CD8-positive, alpha-beta memory T cell (primary cell): ENCODE results near the gene TRIM65. TPM values are rescaled to one million over a fixed set of nuclear protein-coding genes. Genes with fewer than 3 reads are reported as not detected.
A peak's percentile ranks its signal among the peaks of the same experiment; 100 is the strongest.

Source experiments
- CTCF ChIA-PET: fragments of 350-600 bp; sonication (Branson Sonifier 250); formaldehyde crosslinking; loops from one replicate; lab custom pipeline; 2021; ENCODE audit warnings: antibody characterized with exemption; lab: Charles Lee
- POLR2A ChIA-PET: fragments of 350-600 bp; sonication (Branson Sonifier 250); formaldehyde crosslinking; loops from one replicate; lab custom pipeline; 2021; ENCODE audit warnings: antibody characterized with exemption; lab: Charles Lee
- DNase-seq, 5 donors: peaks; one replicate each; pipeline versions ENCODE4 v3.0.0 to v3.0.0-alpha.2; 2020 to 2022; ENCODE audit warnings: mixed read lengths in 1 of 5
- H3K27ac ChIP-seq: one replicate; pipeline ENCODE4 v1.7.0; 2013; ENCODE audit warnings: low read depth, mild to moderate bottlenecking, low read length, moderate library complexity
- H3K27me3 ChIP-seq: 2 replicates; pipeline ENCODE4 v1.7.0; 2013; ENCODE audit warnings: low read length, mild to moderate bottlenecking; ENCODE audit not compliant: insufficient read depth, poor library complexity, severe bottlenecking
- H3K36me3 ChIP-seq: 2 replicates; pipeline ENCODE4 v1.7.0; 2013; ENCODE audit warnings: mild to moderate bottlenecking, low read length, moderate library complexity; ENCODE audit not compliant: insufficient read depth
- H3K4me1 ChIP-seq: 2 replicates; pipeline ENCODE4 v1.7.0; 2013; ENCODE audit warnings: mild to moderate bottlenecking, low read length, moderate library complexity; ENCODE audit not compliant: insufficient read depth
- H3K4me3 ChIP-seq: 2 replicates; pipeline ENCODE4 v1.7.0; 2013; ENCODE audit warnings: mild to moderate bottlenecking, low read length
- H3K9me3 ChIP-seq: 2 replicates; pipeline ENCODE4 v1.7.0; 2013; ENCODE audit warnings: mild to moderate bottlenecking, low read length
- H3K27ac Mint-ChIP-seq, 8 donors: one replicate each; pipeline ENCODE4 v1.8.0; 2020 to 2021; ENCODE audit warnings: mixed read lengths in 8 of 8, mild to moderate bottlenecking in 6 of 8, inconsistent platforms in 3 of 8, moderate library complexity in 3 of 8
- H3K27me3 Mint-ChIP-seq, 2 donors: one replicate each; pipeline ENCODE4 v1.8.0; 2020 to 2021; ENCODE audit warnings: mixed read lengths in 2 of 2, mild to moderate bottlenecking in 1 of 2, moderate library complexity in 1 of 2
- H3K36me3 Mint-ChIP-seq, 3 donors: one replicate each; pipeline ENCODE4 v1.8.0; 2020 to 2021; ENCODE audit warnings: mixed read lengths in 3 of 3, inconsistent platforms in 1 of 3, mild to moderate bottlenecking in 1 of 3
- H3K4me1 Mint-ChIP-seq, 3 donors: one replicate each; pipeline ENCODE4 v1.8.0; 2020 to 2021; ENCODE audit warnings: mixed read lengths in 3 of 3, inconsistent platforms in 1 of 3, mild to moderate bottlenecking in 1 of 3
- H3K4me3 Mint-ChIP-seq, 7 donors: one replicate each; pipeline ENCODE4 v1.8.0; 2020 to 2021; ENCODE audit warnings: mixed read lengths in 7 of 7, mild to moderate bottlenecking in 6 of 7, moderate library complexity in 4 of 7, inconsistent platforms in 2 of 7
- H3K9me3 Mint-ChIP-seq, 5 donors: one replicate each; pipeline ENCODE4 v1.8.0; 2020 to 2022; ENCODE audit warnings: mixed read lengths in 5 of 5, mild to moderate bottlenecking in 3 of 5, moderate library complexity in 2 of 5, inconsistent platforms in 1 of 5
- polyA plus RNA-seq: library from polyadenylated mRNA; unstranded; fragments of 300-500 nt; fragmentation: Illumina TruSeq; gene quantifications from one replicate; pipeline ENCODE4 v1.2.3, GENCODE V29; 2021
- total RNA-seq, 2 experiments: library from RNA; stranded (reverse); gene quantifications; one replicate each; pipeline ENCODE4 v1.2.3, GENCODE V29; 2021

TRIM65 gene
- total and polyA plus RNA-seq, 3 experiments from 2014 or later, result 28.1 to 35.4 (median 34.9) TPM

DNA sequence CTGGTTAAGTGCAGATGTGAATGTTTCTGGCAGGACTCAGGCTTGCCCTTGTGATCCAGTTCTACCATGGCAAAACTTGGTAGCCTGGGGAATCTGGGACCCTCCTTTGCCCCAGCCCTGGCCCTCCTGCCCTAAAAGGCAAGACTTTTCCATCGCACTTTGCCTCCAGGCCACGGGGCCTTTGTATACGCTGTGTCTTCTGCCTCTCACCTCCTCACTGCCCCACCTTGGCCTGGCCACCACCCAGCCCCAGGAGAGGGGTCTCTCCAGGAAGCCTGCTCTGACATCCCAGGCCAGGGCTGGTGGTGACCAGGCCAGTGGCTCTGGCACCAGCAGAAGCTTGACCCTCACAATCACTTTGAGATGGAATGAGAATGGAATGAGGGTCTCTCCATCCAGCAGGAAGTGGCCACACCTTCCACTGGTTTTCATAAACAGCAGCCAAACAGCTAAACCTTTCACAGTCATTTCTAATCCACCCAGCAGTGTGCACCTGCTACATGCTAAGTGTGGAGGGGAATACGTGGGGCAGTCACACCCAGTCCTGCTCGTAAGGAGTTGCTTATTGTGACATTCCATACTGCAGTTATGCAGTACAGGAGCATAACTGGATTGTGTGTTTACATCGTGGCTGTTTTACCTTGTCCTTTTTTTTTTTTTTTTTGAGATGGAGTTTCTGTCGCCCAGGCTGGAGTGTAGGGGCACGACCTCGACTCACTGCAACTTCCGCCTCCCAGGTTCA lies 9.6 kb upstream of the TRIM65 start:
- Mint-ChIP-seq H3K4me3 (peak overlapping the region; percentile 32 to 60 (median 44)), H3K36me3 (peaks cover 0 to 19% (median 0%) of the 10 kb centered on the region in 3 donors), H3K9me3 (no peaks in the 10 kb centered on the region), H3K27me3 (peaks cover 0 to 2% of the 10 kb centered on the region in 2 donors), H3K4me1 (peaks cover 3 to 14% (median 5%) of the 10 kb centered on the region in 3 donors), H3K27ac (peak overlapping the region in 6 of 8 donors; percentile 31 to 92 (median 67))
- H3K27me3 ChIP-seq, result no peaks in the 10 kb centered on the region
- DNase-seq, result no peak
- H3K4me1 ChIP-seq, result peaks cover 13% of the 10 kb centered on the region
- no peak overlapping the region for H3K4me3 ChIP-seq
- ChIA-PET CTCF (interaction anchor here (0.9 to 4.6 kb wide), 12 partner anchors 13 to 158 kb away, joined by 3 to 28 read pairs (median 8); partner anchors contain the start of gene WBP2), POLR2A (interaction anchor here (0.6 to 1.3 kb wide), 4 partner anchors 11 to 373 kb away, joined by 3 to 10 read pairs (median 4); no protein-coding TSS in a partner anchor)
- H3K9me3 ChIP-seq, result no peaks in the 10 kb centered on the region
- H3K27ac ChIP-seq, result no peak overlapping the region
- H3K36me3 ChIP-seq, result peaks cover 8% of the 10 kb centered on the region

DNA sequence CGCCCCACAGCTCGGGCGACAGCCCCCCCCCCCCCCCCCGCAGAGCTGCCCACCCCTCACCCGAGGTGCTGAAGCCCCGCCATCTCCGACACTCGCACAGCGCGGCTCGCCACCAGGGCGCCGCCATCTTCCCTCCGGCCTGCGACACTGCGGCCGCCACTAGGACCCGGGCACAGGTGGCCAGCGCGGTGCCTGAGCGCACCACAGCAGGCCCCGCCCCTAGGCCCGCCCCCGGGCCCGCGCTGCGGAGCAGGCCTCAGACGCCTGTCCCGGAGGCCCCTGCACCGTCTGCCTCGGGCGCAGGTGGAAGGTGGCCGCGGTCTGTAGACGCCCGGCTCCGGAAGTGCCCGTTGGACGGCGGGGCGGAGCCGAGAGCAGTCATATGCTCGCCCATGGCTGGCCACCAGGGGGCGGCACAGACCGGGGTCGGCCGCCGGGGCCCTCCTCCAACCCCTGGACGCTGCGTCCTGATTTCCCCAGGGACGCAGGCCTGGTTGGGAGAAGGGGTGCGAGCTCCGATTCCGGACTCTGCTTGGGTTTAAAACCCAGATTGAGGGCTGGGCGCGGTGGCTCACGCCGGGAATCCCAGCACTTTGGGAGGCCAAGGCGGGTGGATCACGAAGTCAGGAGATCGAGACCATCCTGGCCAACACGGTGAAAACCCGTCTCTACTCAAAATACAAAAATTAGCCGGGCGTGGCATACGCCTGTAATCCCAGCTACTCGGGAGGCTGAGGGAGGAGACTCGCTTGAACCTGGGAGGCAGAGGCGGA lies 8.2 kb upstream of the TRIM65 start, which contains the start of gene MRPL38:
TSS of gene MRPL38 (minus strand) at position 136 of the 773 bp plus-strand sequence. CDS start at position 127, 9 bp downstream.
- ChIA-PET CTCF (interaction anchor here (0.7 to 4.6 kb wide), 23 partner anchors 8 to 393 kb away, joined by 3 to 28 read pairs (median 4); partner anchors contain the start of genes CDK3, TRIM47, TRIM65 and WBP2), POLR2A (interaction anchor here (1.1 to 2.0 kb wide), 7 partner anchors 9 to 140 kb away, joined by 3 to 6 read pairs (median 4); partner anchors contain the start of genes FBF1 and GALK1)
- Mint-ChIP-seq H3K4me1 (peaks cover 3 to 14% (median 5%) of the 10 kb centered on the region in 3 donors), H3K9me3 (no peaks in the 10 kb centered on the region), H3K27ac (peak within 1 kb of the TSS; percentile 84 to 97 (median 91)), H3K36me3 (peaks cover 0 to 28% (median 0%) of the 10 kb centered on the region in 3 donors), H3K4me3 (peak within 1 kb of the TSS; percentile 81 to 94 (median 88)), H3K27me3 (peaks cover 0 to 2% of the 10 kb centered on the region in 2 donors)
- Histone ChIP-seq H3K4me3 (peak within 1 kb of the TSS; percentile 64), H3K27ac (peak within 1 kb of the TSS; percentile 69), H3K27me3 (no peaks in the 10 kb centered on the region), H3K4me1 (peaks cover 13% of the 10 kb centered on the region), H3K36me3 (peaks cover 12% of the 10 kb centered on the region), H3K9me3 (no peaks in the 10 kb centered on the region)
- peak; percentile 86 to 97 (median 94) for DNase-seq

DNA sequence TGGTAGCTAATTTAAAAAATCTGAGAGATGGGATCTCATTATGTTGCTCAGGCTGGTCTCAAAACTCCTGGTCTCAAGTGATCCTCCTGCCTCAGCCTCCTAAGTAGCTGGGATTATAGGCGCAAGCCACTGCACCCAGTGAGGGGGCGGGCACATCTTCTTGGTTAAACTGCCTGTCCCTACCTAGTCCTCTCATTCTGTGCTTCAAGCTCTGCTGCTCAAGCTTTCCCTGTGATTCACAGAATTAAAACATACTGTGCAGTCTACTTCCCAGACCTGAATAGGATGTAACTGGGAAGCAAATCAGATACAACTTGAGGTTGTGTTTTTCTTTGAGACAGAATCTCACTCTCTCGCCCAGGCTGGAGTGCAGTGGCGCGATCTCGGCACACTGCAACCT lies 5.7 kb upstream of the TRIM65 start:
- H3K4me1 ChIP-seq, result peaks cover 13% of the 10 kb centered on the region
- ChIA-PET CTCF (interaction anchor here (1.2 to 4.6 kb wide), 4 partner anchors 12 to 103 kb away, joined by 3 to 28 read pairs (median 16); no protein-coding TSS in a partner anchor), POLR2A (no interaction called here)
- peaks cover 0 to 52% (median 2%) of the 10 kb centered on the region in 3 donors for H3K36me3 Mint-ChIP-seq
- H3K4me1 Mint-ChIP-seq, result peaks cover 8 to 18% (median 10%) of the 10 kb centered on the region in 3 donors
- H3K27ac Mint-ChIP-seq, result peak overlapping the region in 2 of 8 donors; percentile 10 to 42
- peak overlapping the region in 1 of 7 donors; percentile 88 for H3K4me3 Mint-ChIP-seq
- DNase-seq, result no peak
- no peak overlapping the region for H3K27ac ChIP-seq
- no peak overlapping the region for H3K4me3 ChIP-seq
- no peaks in the 10 kb centered on the region for H3K27me3 ChIP-seq
- H3K9me3 Mint-ChIP-seq, result no peaks in the 10 kb centered on the region
- H3K9me3 ChIP-seq, result no peaks in the 10 kb centered on the region
- peaks cover 12% of the 10 kb centered on the region for H3K36me3 ChIP-seq
- H3K27me3 Mint-ChIP-seq, result no peaks in the 10 kb centered on the region

DNA sequence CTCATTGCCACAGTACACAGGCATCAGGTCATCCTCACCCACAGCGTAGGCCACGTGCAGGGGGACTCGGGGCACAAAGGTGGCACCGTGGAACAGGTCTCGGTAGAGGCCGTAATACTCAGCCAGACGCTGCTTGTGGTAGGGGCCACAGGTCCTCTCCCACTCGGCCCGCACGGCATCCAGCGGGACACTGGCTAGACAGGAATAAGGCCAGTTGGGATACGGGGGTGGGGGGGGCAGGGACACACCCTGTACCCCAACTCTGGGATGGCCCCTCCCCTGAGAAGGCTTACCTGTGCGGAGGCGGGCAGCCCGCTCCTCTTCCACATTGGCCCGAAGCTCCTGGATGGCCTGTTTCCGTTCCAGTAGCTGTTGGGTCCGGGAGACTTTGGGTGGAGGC lies 5.0 kb upstream of the TRIM65 start:
- Mint-ChIP-seq H3K4me1 (peaks cover 9 to 22% (median 12%) of the 10 kb centered on the region in 3 donors), H3K9me3 (no peaks in the 10 kb centered on the region), H3K27me3 (no peaks in the 10 kb centered on the region), H3K36me3 (peaks cover 0 to 53% (median 2%) of the 10 kb centered on the region in 3 donors), H3K27ac (peak overlapping the region in 2 of 8 donors; percentile 27 to 42), H3K4me3 (peak overlapping the region in 2 of 7 donors; percentile 42 to 61)
- POLR2A ChIA-PET, result no interaction called here
- H3K4me1 ChIP-seq, result peaks cover 13% of the 10 kb centered on the region
- no peak for DNase-seq
- no peak overlapping the region for H3K4me3 ChIP-seq
- H3K27me3 ChIP-seq, result no peaks in the 10 kb centered on the region
- peaks cover 12% of the 10 kb centered on the region for H3K36me3 ChIP-seq
- no peaks in the 10 kb centered on the region for H3K9me3 ChIP-seq
- no peak overlapping the region for H3K27ac ChIP-seq
- CTCF ChIA-PET, result interaction anchor here (1.6 to 6.2 kb wide), 3 partner anchors 25 to 54 kb away, joined by 3 to 51 read pairs (median 27); no protein-coding TSS in a partner anchor

- Mint-ChIP-seq H3K36me3 (peaks cover 0 to 53% (median 2%) of the 10 kb centered on the region in 3 donors), H3K27ac (no peak overlapping the region), H3K4me1 (peaks cover 10 to 18% (median 13%) of the 10 kb centered on the region in 3 donors), H3K27me3 (no peaks in the 10 kb centered on the region), H3K9me3 (no peaks in the 10 kb centered on the region), H3K4me3 (peak overlapping the region in 2 of 7 donors; percentile 42 to 61)
- Histone ChIP-seq H3K27ac (no peak overlapping the region), H3K27me3 (no peaks in the 10 kb centered on the region), H3K9me3 (no peaks in the 10 kb centered on the region), H3K4me1 (peaks cover 10% of the 10 kb centered on the region), H3K36me3 (peaks cover 12% of the 10 kb centered on the region), H3K4me3 (no peak overlapping the region)
- POLR2A ChIA-PET, result interaction anchor here (1.0 kb wide), 1 partner anchor 45 kb away, joined by 4 read pairs; no protein-coding TSS in a partner anchor
- CTCF ChIA-PET, result interaction anchor here (0.9 to 6.2 kb wide), 2 partner anchors 28 to 39 kb away, joined by 4 to 51 read pairs; no protein-coding TSS in a partner anchor
- no peak for DNase-seq
These were observed 4.2 kb upstream of the TRIM65 start for GRCh38 chr17:75900691-75901533.

DNA sequence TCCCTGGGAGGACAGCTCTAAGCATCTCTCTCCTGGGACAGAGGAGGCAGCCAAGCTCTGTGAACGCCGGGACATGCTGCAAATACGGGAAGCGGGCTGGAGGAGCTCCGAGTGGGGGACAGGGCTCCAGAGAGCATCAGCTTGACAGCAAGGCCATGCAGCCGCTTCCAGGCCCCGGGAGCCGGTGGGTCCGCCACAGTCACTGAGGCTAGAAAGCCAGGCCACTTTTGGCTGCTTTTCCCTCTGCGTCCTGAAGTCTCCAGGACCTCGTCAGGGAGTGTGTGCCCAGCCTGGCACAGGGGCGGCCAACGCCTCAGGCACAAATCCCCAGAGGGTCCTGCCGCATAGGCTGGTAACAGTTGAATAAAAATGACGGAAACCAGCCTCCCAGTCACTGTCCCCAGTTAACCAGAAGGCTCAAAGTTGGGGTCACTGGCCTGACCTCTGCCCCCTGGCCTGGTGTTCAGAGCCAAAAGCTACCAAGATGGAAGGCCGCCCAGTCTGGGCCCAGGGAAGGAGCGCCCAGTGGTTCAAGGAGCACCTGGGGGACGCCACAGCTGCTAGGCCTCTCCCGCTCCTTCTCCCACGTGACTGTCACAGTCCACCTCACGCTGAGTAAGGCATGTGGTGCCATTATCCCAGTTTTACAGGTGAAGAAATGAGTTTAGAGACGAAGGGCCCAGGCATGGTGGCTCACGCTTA lies 3.2 kb upstream of the TRIM65 start:
- H3K9me3 Mint-ChIP-seq, result no peaks in the 10 kb centered on the region
- CTCF ChIA-PET, result interaction anchor here (0.9 to 6.2 kb wide), 2 partner anchors 27 to 38 kb away, joined by 4 to 51 read pairs; no protein-coding TSS in a partner anchor
- peaks cover 12% of the 10 kb centered on the region for H3K36me3 ChIP-seq
- H3K27me3 ChIP-seq, result no peaks in the 10 kb centered on the region
- H3K27ac ChIP-seq, result no peak overlapping the region
- H3K27me3 Mint-ChIP-seq, result no peaks in the 10 kb centered on the region
- H3K4me3 Mint-ChIP-seq, result peak overlapping the region in 1 of 7 donors; percentile 10
- DNase-seq, result no peak
- peaks cover 0 to 56% (median 2%) of the 10 kb centered on the region in 3 donors for H3K36me3 Mint-ChIP-seq
- H3K4me3 ChIP-seq, result no peak overlapping the region
- POLR2A ChIA-PET, result interaction anchor here (0.6 to 1.0 kb wide), 2 partner anchors 44 to 88 kb away, joined by 3 to 4 read pairs; no protein-coding TSS in a partner anchor
- peaks cover 17% of the 10 kb centered on the region for H3K4me1 ChIP-seq
- H3K27ac Mint-ChIP-seq, result peak overlapping the region in 1 of 8 donors; percentile 29
- no peaks in the 10 kb centered on the region for H3K9me3 ChIP-seq
- H3K4me1 Mint-ChIP-seq, result peaks cover 20 to 24% (median 23%) of the 10 kb centered on the region in 3 donors
